Esophagus (tissue), 2 donors: ENCODE measurements around the gene ZNF746. TPM values are rescaled to one million over a fixed set of nuclear protein-coding genes. Genes with fewer than 3 reads are reported as not detected.
"Not testable (repeated sequence)": the region's sequence is repeated elsewhere in the genome, so short reads cannot be mapped to it uniquely, and the experiment has no call there.

Source experiments
- H3K27ac ChIP-seq, 2 donors: one replicate each; pipeline ENCODE4 v1.5.1; 2013; ENCODE audit warnings: low read depth in 2 of 2, mild to moderate bottlenecking in 2 of 2, inconsistent platforms in 1 of 2, low read length in 1 of 2, moderate library complexity in 1 of 2
- H3K27me3 ChIP-seq, 2 donors: one replicate each; pipeline ENCODE4 v1.6.1; 2013; ENCODE audit warnings: low read length in 2 of 2, control low read depth in 1 of 2, mild to moderate bottlenecking in 1 of 2; ENCODE audit not compliant: insufficient read depth in 2 of 2, control insufficient read depth in 1 of 2
- H3K36me3 ChIP-seq, 2 donors: one replicate each; pipeline ENCODE4 v1.6.1; 2013; ENCODE audit warnings: low read length in 1 of 2; ENCODE audit not compliant: control insufficient read depth in 2 of 2, insufficient read depth in 2 of 2
- H3K4me1 ChIP-seq, 2 donors: one replicate each; pipeline ENCODE4 v1.6.1; 2013; ENCODE audit warnings: low read length in 1 of 2; ENCODE audit not compliant: control insufficient read depth in 2 of 2, insufficient read depth in 2 of 2
- H3K4me3 ChIP-seq, 2 donors: one replicate each; pipeline ENCODE4 v1.5.1; 2013; ENCODE audit warnings: low read length in 2 of 2, mild to moderate bottlenecking in 2 of 2, low read depth in 1 of 2, moderate library complexity in 1 of 2
- H3K9me3 ChIP-seq, 2 donors: one replicate each; pipeline ENCODE4 v1.6.1; 2013; ENCODE audit warnings: mild to moderate bottlenecking in 2 of 2, low read depth in 1 of 2, low read length in 1 of 2, moderate library complexity in 1 of 2; ENCODE audit not compliant: control insufficient read depth in 2 of 2, insufficient read depth in 1 of 2
- WGBS, 2 donors: extraction: QIAGEN DNeasy Blood & Tissue Kit; methylation state at CpG; one replicate each; pipeline ENCODE4 v1.1.7; 2013; 5-methylcytosine and 5-hydroxymethylcytosine counted together
- polyA plus RNA-seq, 2 donors: library from polyadenylated mRNA; stranded (reverse); fragments of 200-250 nt; gene quantifications; one replicate each; pipeline ENCODE4 v1.2.3, GENCODE V29; 2013
- donor health status: healthy with polysubstance abuse.
- donor health status: Bipolar disorder and iron deficiency.

The ZNF746 gene
- polyA plus RNA-seq, 2 donors: 5.1 to 6.3 TPM

DNA sequence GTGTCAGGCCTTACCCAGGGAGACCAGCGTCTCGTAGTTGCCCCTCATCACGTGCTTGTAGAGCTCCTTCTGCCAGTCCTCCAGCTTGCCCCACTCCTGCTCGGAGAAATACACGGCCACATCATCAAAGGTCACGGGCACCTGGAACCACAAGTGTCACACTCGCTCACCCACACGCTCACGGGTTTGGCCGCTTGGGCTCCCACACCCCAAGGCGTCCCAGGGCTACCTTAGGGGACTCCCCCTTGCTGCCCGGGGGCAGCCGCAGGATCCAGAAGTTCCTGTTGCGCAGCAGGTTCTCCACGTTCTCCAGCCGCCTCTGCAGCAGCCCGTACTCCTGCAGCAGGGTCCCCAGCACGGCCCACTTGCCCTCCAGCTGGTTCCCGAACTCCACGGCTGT is 3.6 kb downstream of the ZNF746 start:
- WGBS, 2 donors: 91 to 94% methylated on average over 15 to 19 of the region's 20 CpGs
- not testable (repeated sequence) for H3K4me3 ChIP-seq

GRCh38 chr7:149493366-149493765 is 4.2 kb downstream of the ZNF746 start:
- H3K36me3 ChIP-seq: peaks cover 31 to 38% of the 10 kb centered on the region in 2 donors

More for the DNA sequence above, 3.6 kb downstream of the ZNF746 start:
- not testable (repeated sequence) for H3K4me1 ChIP-seq, H3K27me3 ChIP-seq, H3K9me3 ChIP-seq, H3K27ac ChIP-seq
- H3K36me3 ChIP-seq: peaks cover 31 to 35% of the 10 kb centered on the region in 2 donors

GRCh38 chr7:149490083-149490760 is 7.4 kb downstream of the ZNF746 start:
- Histone ChIP-seq H3K36me3 (peaks cover 35 to 43% of the 10 kb centered on the region in 2 donors), H3K9me3 (no peaks in the 10 kb centered on the region), H3K4me1 (peaks cover 0 to under 1% of the 10 kb centered on the region in 2 donors), H3K4me3 (no peak overlapping the region), H3K27me3 (no peaks in the 10 kb centered on the region), H3K27ac (no peak overlapping the region)
- 81 to 87% methylated on average over 15 of the region's 15 CpGs for WGBS, 2 donors

More at GRCh38 chr7:149493366-149493765, 4.2 kb downstream of the ZNF746 start:
- WGBS, 2 donors: 94 to 96% methylated on average over 9 of the region's 9 CpGs
- Histone ChIP-seq H3K27ac (no peak overlapping the region), H3K4me1 (peaks cover 0 to 5% of the 10 kb centered on the region in 2 donors), H3K9me3 (no peaks in the 10 kb centered on the region), H3K4me3 (no peak overlapping the region), H3K27me3 (no peaks in the 10 kb centered on the region)

DNA sequence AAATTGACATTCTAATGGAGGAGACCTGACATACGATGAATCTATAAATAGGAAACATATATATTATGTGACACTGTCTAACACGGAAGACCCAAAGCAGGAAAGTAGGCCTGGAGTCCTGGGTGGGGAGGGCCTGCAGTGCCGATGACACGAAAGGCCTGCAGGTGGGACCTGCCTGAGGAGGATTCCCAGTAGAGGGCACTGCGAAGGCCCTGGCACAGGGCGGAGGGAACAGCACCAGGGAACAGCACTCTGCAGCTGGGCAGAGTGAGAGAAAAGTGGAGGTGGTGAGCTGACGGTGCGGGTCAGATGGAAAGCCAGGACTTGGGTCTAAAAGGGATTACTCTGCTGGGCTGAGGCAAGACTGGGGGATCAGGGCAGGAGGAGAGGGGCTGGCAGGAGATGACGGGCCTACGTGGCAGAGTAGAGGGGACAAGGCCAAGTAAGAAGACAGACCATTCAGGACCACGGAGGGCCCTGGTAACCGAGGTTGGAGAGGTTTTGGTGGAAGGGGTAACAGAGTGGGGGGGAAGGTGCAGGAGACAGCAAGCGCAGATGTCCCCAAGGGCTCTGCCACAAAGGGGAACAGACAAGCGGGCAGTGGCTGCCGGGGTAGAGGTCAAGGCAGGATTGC is 8.1 kb downstream of the ZNF746 start:
- Histone ChIP-seq H3K4me1 (no peaks in the 10 kb centered on the region), H3K9me3 (no peaks in the 10 kb centered on the region), H3K27ac (no peak overlapping the region), H3K36me3 (peaks cover 35 to 43% of the 10 kb centered on the region in 2 donors), H3K4me3 (no peak overlapping the region), H3K27me3 (no peaks in the 10 kb centered on the region)
- 82 to 83% methylated on average over 15 of the region's 15 CpGs for WGBS, 2 donors

- H3K36me3 ChIP-seq: peaks cover 11 to 23% of the 10 kb centered on the region in 2 donors
- no peaks in the 10 kb centered on the region for H3K27me3 ChIP-seq
- H3K27ac ChIP-seq: no peak overlapping the region
- no peaks in the 10 kb centered on the region for H3K4me1 ChIP-seq
- H3K4me3 ChIP-seq: no peak overlapping the region
- no peaks in the 10 kb centered on the region for H3K9me3 ChIP-seq
- WGBS, 2 donors: 97 to 100% methylated on average over 1 of the region's 1 CpG
These were observed 18.0 kb downstream of the ZNF746 start for GRCh38 chr7:149479568-149479967.

DNA sequence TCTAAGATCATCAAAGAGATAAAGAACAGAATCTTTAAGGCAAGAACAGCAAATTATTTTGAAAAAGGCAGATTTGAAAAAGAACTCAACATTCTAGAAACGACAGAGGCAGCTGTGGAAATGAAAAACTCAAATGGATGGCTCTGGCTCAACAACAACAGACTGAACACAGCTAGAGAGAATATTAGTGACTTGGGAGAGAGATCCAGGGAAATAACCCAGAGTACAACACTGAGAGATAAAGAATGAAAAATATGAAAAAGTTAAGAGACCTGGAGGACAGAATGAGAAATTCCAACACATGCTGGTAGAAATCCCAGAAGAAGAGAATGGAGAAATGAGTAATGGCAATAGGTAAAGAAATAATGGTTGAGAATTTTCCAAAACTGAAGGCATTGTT is 18.9 kb downstream of the ZNF746 start:
- peaks cover 17 to 28% of the 10 kb centered on the region in 2 donors for H3K36me3 ChIP-seq

DNA sequence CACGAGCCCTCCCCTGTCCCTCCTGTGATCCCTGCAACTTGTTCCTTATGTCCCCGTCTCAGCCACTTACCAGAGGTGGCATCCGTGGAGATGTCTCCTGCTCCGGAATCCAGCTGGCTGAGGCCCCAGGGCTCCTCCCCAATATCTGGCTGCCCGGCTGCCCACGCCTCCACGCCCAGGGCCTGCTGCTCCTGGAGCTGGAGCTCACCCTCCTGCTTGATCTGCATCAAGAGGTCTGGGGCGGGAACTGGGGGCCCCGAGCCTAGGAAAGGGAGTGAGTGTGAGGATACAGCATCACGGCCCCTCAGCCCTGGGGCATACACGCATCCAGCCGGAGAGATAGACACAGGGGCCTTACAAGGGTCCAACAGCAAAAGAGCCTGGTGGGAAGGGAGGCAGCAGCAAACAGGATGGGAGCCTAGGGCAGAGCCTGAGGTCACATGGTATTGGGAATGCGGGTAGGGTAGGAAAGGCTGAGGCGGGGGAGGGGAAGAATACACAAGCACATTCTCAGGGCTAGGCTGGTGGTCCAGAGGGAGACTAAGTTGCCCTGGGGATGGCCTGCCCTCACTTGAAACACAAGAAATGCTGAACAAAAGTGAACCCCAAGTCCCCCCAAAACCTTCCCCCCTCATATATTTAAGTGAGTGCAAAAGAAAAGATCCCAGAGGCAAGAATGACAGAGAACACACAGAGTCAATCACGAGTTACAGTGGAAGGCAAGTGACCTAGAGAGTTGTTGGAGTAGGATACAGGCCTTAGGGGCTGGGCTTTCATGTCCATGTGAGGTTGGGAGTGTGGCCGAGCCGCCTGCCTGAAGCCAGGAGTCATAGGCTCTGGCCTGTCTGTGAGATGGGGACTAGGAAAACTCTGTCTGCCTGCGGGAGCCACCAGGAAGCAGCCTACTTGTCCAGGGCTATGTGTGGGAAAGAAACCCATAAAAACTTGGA is 19.8 kb downstream of the ZNF746 start:
- Histone ChIP-seq H3K4me1 (no peaks in the 10 kb centered on the region), H3K9me3 (no peaks in the 10 kb centered on the region), H3K36me3 (peaks cover 20 to 33% of the 10 kb centered on the region in 2 donors), H3K27me3 (no peaks in the 10 kb centered on the region), H3K4me3 (no peak overlapping the region), H3K27ac (no peak overlapping the region)
- WGBS, 2 donors: 92 to 95% methylated on average over 18 of the region's 18 CpGs

More for the DNA sequence above, 18.9 kb downstream of the ZNF746 start:
- H3K4me3 ChIP-seq: no peak overlapping the region
- no peaks in the 10 kb centered on the region for H3K27me3 ChIP-seq
- 96 to 98% methylated on average over 1 of the region's 1 CpG for WGBS, 2 donors
- H3K27ac ChIP-seq: no peak overlapping the region
- no peaks in the 10 kb centered on the region for H3K9me3 ChIP-seq
- H3K4me1 ChIP-seq: no peaks in the 10 kb centered on the region

- Histone ChIP-seq H3K36me3 (peaks cover 20 to 34% of the 10 kb centered on the region in 2 donors), H3K9me3 (no peaks in the 10 kb centered on the region), H3K4me3 (no peak overlapping the region), H3K27ac (no peak overlapping the region), H3K4me1 (no peaks in the 10 kb centered on the region), H3K27me3 (no peaks in the 10 kb centered on the region)
- WGBS, 2 donors: 92 to 94% methylated on average over 12 of the region's 12 CpGs
These were observed 20.8 kb downstream of the ZNF746 start for GRCh38 chr7:149476791-149477190.
